KOPT-K1 (cell line): ENCODE measurements around the gene KCNJ15.

Experiments
- H3K27ac ChIP-seq: fragments of 200-600 bp; sonication (generic); 2 replicates; pipeline ENCODE4 v1.5.1; 2016; ENCODE audit warnings: antibody characterized with exemption, mild to moderate bottlenecking, low read depth, low read length; ENCODE audit not compliant: poor library complexity, severe bottlenecking
- H3K36me3 ChIP-seq: fragments of 200-600 bp; sonication (generic); 2 replicates; pipeline ENCODE4 v1.5.1; 2017; ENCODE audit warnings: antibody characterized with exemption, mild to moderate bottlenecking, low read length, moderate library complexity; ENCODE audit not compliant: insufficient read depth
- H3K9me3 ChIP-seq: fragments of 200-600 bp; sonication (generic); 2 replicates; pipeline ENCODE4 v1.5.1; 2017; ENCODE audit warnings: antibody characterized with exemption, low read length, mild to moderate bottlenecking; ENCODE audit not compliant: insufficient read depth, poor library complexity, severe bottlenecking

Gene KCNJ15

GRCh38 chr21:38295997-38296764 is 39.4 kb downstream of the KCNJ15 start:
- no peaks in the 10 kb centered on the region for H3K36me3 ChIP-seq
- H3K9me3 ChIP-seq = no peaks in the 10 kb centered on the region
- H3K27ac ChIP-seq = no peak overlapping the region

GRCh38 chr21:38297194-38297631 is 40.4 kb downstream of the KCNJ15 start:
- Histone ChIP-seq H3K36me3 (no peaks in the 10 kb centered on the region), H3K27ac (no peak overlapping the region), H3K9me3 (no peaks in the 10 kb centered on the region)

GRCh38 chr21:38297871-38298270 is 41.1 kb downstream of the KCNJ15 start:
- Histone ChIP-seq H3K27ac (no peak overlapping the region), H3K36me3 (no peaks in the 10 kb centered on the region)

GRCh38 chr21:38298832-38299231 is 42.0 kb downstream of the KCNJ15 start:
- H3K27ac ChIP-seq = no peak overlapping the region
- no peaks in the 10 kb centered on the region for H3K36me3 ChIP-seq

More at GRCh38 chr21:38297871-38298270, 41.1 kb downstream of the KCNJ15 start:
- no peaks in the 10 kb centered on the region for H3K9me3 ChIP-seq

GRCh38 chr21:38299671-38300070 is 42.9 kb downstream of the KCNJ15 start:
- Histone ChIP-seq H3K9me3 (no peaks in the 10 kb centered on the region), H3K27ac (no peak overlapping the region), H3K36me3 (no peaks in the 10 kb centered on the region)

More at GRCh38 chr21:38298832-38299231, 42.0 kb downstream of the KCNJ15 start:
- no peaks in the 10 kb centered on the region for H3K9me3 ChIP-seq

- Histone ChIP-seq H3K9me3 (no peaks in the 10 kb centered on the region), H3K36me3 (no peaks in the 10 kb centered on the region), H3K27ac (no peak overlapping the region)
Measured at GRCh38 chr21:38300141-38300578, 43.4 kb downstream of the KCNJ15 start.

- Histone ChIP-seq H3K27ac (no peak overlapping the region), H3K9me3 (no peaks in the 10 kb centered on the region), H3K36me3 (no peaks in the 10 kb centered on the region)
Measured at GRCh38 chr21:38301321-38302214, 44.8 kb downstream of the KCNJ15 start.

GRCh38 chr21:38303300-38303699 is 46.5 kb downstream of the KCNJ15 start:
- H3K27ac ChIP-seq = no peak overlapping the region
- no peaks in the 10 kb centered on the region for H3K9me3 ChIP-seq
- no peaks in the 10 kb centered on the region for H3K36me3 ChIP-seq

GRCh38 chr21:38306433-38307141 is 49.8 kb downstream of the KCNJ15 start:
- no peak overlapping the region for H3K27ac ChIP-seq
- no peaks in the 10 kb centered on the region for H3K36me3 ChIP-seq
- H3K9me3 ChIP-seq = no peaks in the 10 kb centered on the region

GRCh38 chr21:38307771-38308531 is 51.2 kb downstream of the KCNJ15 start:
- Histone ChIP-seq H3K9me3 (no peaks in the 10 kb centered on the region), H3K27ac (no peak overlapping the region), H3K36me3 (no peaks in the 10 kb centered on the region)

- Histone ChIP-seq H3K27ac (no peak overlapping the region), H3K36me3 (no peaks in the 10 kb centered on the region), H3K9me3 (no peaks in the 10 kb centered on the region)
Measured at GRCh38 chr21:38308532-38309119, 51.8 kb downstream of the KCNJ15 start.

GRCh38 chr21:38310646-38311485 is 54.1 kb downstream of the KCNJ15 start:
- Histone ChIP-seq H3K27ac (no peak overlapping the region), H3K9me3 (no peaks in the 10 kb centered on the region), H3K36me3 (no peaks in the 10 kb centered on the region)

GRCh38 chr21:38311765-38312164 is 55.0 kb downstream of the KCNJ15 start:
- Histone ChIP-seq H3K27ac (no peak overlapping the region), H3K36me3 (no peaks in the 10 kb centered on the region), H3K9me3 (no peaks in the 10 kb centered on the region)
